Type B pancreatic cell (in vitro differentiated cells): ENCODE data around the gene MAPK8IP3. TPM values are rescaled to one million over a fixed set of nuclear protein-coding genes. Genes with fewer than 3 reads are reported as not detected.

Source experiments
- DNase-seq: peaks from one replicate; pipeline ENCODE4 v3.0.0; 2021; ENCODE audit warnings: mixed read lengths; ENCODE audit not compliant: unreplicated experiment; ENCODE audit errors: extremely low spot score
- H3K27ac Mint-ChIP-seq: 2 replicates; pipeline ENCODE4 v1.8.0; 2021; ENCODE audit warnings: mild to moderate bottlenecking, mixed read lengths
- H3K27me3 Mint-ChIP-seq: 2 replicates; pipeline ENCODE4 v1.8.0; 2021; ENCODE audit warnings: mixed read lengths
- H3K36me3 Mint-ChIP-seq: 2 replicates; pipeline ENCODE4 v1.8.0; 2021; ENCODE audit warnings: mixed read lengths
- H3K4me1 Mint-ChIP-seq: one replicate; pipeline ENCODE4 v1.8.0; 2021; ENCODE audit warnings: mixed read lengths; ENCODE audit not compliant: unreplicated experiment
- H3K4me3 Mint-ChIP-seq: 2 replicates; pipeline ENCODE4 v1.8.0; 2021; ENCODE audit warnings: mild to moderate bottlenecking, mixed read lengths
- H3K9me3 Mint-ChIP-seq: 2 replicates; pipeline ENCODE4 v1.8.0; 2021; ENCODE audit warnings: mixed read lengths
- CTCF ChIP-seq: fragments of 200-600 bp; sonication (generic); conservative IDR thresholded peaks from 2 replicates; pipeline ENCODE4 v1.5.0; 2021; ENCODE audit warnings: antibody characterized with exemption, mild to moderate bottlenecking
- microRNA-seq: library from miRNA; unstranded; fragments of <30 nt; microRNA quantifications from one replicate; pipeline ENCODE4, GENCODE V29; 2020
- total RNA-seq: library from RNA; stranded (reverse); gene quantifications from 2 replicates; pipeline ENCODE4 v1.2.1, GENCODE V29; 2021; ENCODE audit warnings: low replicate concordance

MAPK8IP3 gene
- total RNA-seq, 1 donor from 2014 or later, result 97.5 TPM

- no peaks in the 10 kb centered on the region for H3K4me1 Mint-ChIP-seq
Observed at GRCh38 chr16:1817276-1817589, 111.2 kb downstream of the MAPK8IP3 start.

DNA sequence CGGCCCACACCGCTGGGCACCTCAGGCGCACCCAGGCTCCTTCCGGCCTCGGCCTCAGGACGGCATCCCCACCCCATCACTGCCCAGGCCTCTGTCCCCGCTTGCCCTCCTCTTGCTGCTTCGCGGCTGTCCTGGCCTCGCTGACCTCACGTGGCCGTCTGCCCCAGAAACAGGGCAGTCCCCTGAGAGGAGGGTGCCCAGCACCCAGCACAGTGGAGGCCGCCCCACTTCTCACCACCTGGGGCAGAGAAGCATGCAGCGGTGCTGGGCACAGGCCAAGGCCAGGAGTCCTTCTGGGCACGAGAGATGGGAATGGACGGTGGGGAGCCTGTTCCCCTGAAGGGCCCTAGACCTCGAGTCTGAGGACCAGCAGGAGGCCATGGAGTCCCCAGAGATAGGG, 111.7 kb downstream of the MAPK8IP3 start:
- H3K9me3 Mint-ChIP-seq, result no peaks in the 10 kb centered on the region
- DNase-seq, result no peak
- H3K4me3 Mint-ChIP-seq, result no peak overlapping the region
- no peaks in the 10 kb centered on the region for H3K4me1 Mint-ChIP-seq
- H3K27ac Mint-ChIP-seq, result no peak overlapping the region
- peaks cover 6% of the 10 kb centered on the region for H3K36me3 Mint-ChIP-seq
- no peak for TF ChIP-seq CTCF
- no peaks in the 10 kb centered on the region for H3K27me3 Mint-ChIP-seq

More at GRCh38 chr16:1817276-1817589, 111.2 kb downstream of the MAPK8IP3 start:
- Mint-ChIP-seq H3K4me3 (no peak overlapping the region), H3K27ac (no peak overlapping the region), H3K36me3 (peaks cover 6% of the 10 kb centered on the region), H3K9me3 (no peaks in the 10 kb centered on the region), H3K27me3 (no peaks in the 10 kb centered on the region)
- no peak for DNase-seq
- TF ChIP-seq CTCF, result no peak

- H3K27ac Mint-ChIP-seq, result no peak overlapping the region
- no peak overlapping the region for H3K4me3 Mint-ChIP-seq
- H3K36me3 Mint-ChIP-seq, result peaks cover 6% of the 10 kb centered on the region
- no peak for TF ChIP-seq CTCF
- no peak for DNase-seq
- H3K4me1 Mint-ChIP-seq, result no peaks in the 10 kb centered on the region
- no peaks in the 10 kb centered on the region for H3K9me3 Mint-ChIP-seq
- H3K27me3 Mint-ChIP-seq, result no peaks in the 10 kb centered on the region
Observed at GRCh38 chr16:1818204-1818872, 112.3 kb downstream of the MAPK8IP3 start.

- no peak overlapping the region for H3K27ac Mint-ChIP-seq
Observed at GRCh38 chr16:1818873-1819525, 113.0 kb downstream of the MAPK8IP3 start.

GRCh38 chr16:1819611-1820010, 113.6 kb downstream of the MAPK8IP3 start:
- H3K36me3 Mint-ChIP-seq, result peaks cover 6% of the 10 kb centered on the region
- H3K4me3 Mint-ChIP-seq, result no peak overlapping the region
- H3K9me3 Mint-ChIP-seq, result no peaks in the 10 kb centered on the region
- no peak for DNase-seq
- no peaks in the 10 kb centered on the region for H3K4me1 Mint-ChIP-seq
- no peaks in the 10 kb centered on the region for H3K27me3 Mint-ChIP-seq
- TF ChIP-seq CTCF, result no peak
- no peak overlapping the region for H3K27ac Mint-ChIP-seq

More at GRCh38 chr16:1818873-1819525, 113.0 kb downstream of the MAPK8IP3 start:
- H3K4me3 Mint-ChIP-seq, result no peak overlapping the region
- DNase-seq, result no peak
- H3K4me1 Mint-ChIP-seq, result no peaks in the 10 kb centered on the region
- H3K36me3 Mint-ChIP-seq, result peaks cover 6% of the 10 kb centered on the region
- no peaks in the 10 kb centered on the region for H3K9me3 Mint-ChIP-seq
- no peaks in the 10 kb centered on the region for H3K27me3 Mint-ChIP-seq
- no peak for TF ChIP-seq CTCF

Small RNAs within 50 kb of the gene (microRNA-seq; reads per million reads assigned to microRNA genes)
- gene MIR3177, result 2.2 reads per million

Other genes with a start within 250 kb of the MAPK8IP3 start
- gene CLCN7, start 231.2 kb upstream of the MAPK8IP3 start, total RNA-seq, result 91.9 and 98.1 TPM in 2 replicates
- gene PTX4, start 217.3 kb upstream of the MAPK8IP3 start, total RNA-seq, result not detected in 2 replicates
- 39.3 and 65.4 TPM in 2 replicates for gene TELO2, start 212.8 kb upstream of the MAPK8IP3 start, total RNA-seq
- 1.0 TPM in 1 of 2 replicates, not detected in the other for gene TMEM204, start 172.5 kb upstream of the MAPK8IP3 start, total RNA-seq
- gene IFT140, start 94.1 kb upstream of the MAPK8IP3 start, total RNA-seq, result 27.9 and 55.1 TPM in 2 replicates
- gene CRAMP1, start 93.8 kb upstream of the MAPK8IP3 start, total RNA-seq, result 29.0 and 31.4 TPM in 2 replicates
- 116 and 132 TPM in 2 replicates for gene JPT2, start 27.9 kb upstream of the MAPK8IP3 start, total RNA-seq
- 54.0 and 55.9 TPM in 2 replicates for gene NME3, start 65.3 kb downstream of the MAPK8IP3 start, total RNA-seq
- gene EME2, start 66.6 kb downstream of the MAPK8IP3 start, total RNA-seq, result 26.9 and 35.9 TPM in 2 replicates
- 95.5 and 97.9 TPM in 2 replicates for gene MRPS34, start 66.9 kb downstream of the MAPK8IP3 start, total RNA-seq
- 51.2 and 71.3 TPM in 2 replicates for gene SPSB3, start 76.4 kb downstream of the MAPK8IP3 start, total RNA-seq
- gene NUBP2, start 76.8 kb downstream of the MAPK8IP3 start, total RNA-seq, result 54.5 and 66.6 TPM in 2 replicates
- 0.17 and 0.59 TPM in 2 replicates for gene IGFALS, start 87.5 kb downstream of the MAPK8IP3 start, total RNA-seq
- 32.0 and 36.7 TPM in 2 replicates for gene HAGH, start 120.6 kb downstream of the MAPK8IP3 start, total RNA-seq
- gene FAHD1, start 121.0 kb downstream of the MAPK8IP3 start, total RNA-seq, result 33.2 and 41.1 TPM in 2 replicates
- not detected in 2 replicates for gene MEIOB, start 166.0 kb downstream of the MAPK8IP3 start, total RNA-seq
- 1.3 and 5.6 TPM in 2 replicates for gene HS3ST6, start 212.2 kb downstream of the MAPK8IP3 start, total RNA-seq
- gene MSRB1, start 237.0 kb downstream of the MAPK8IP3 start, total RNA-seq, result 34.8 and 37.7 TPM in 2 replicates
- gene RPL3L, start 248.5 kb downstream of the MAPK8IP3 start, total RNA-seq, result not detected in 2 replicates